GM18519 (cell line): ENCODE results near the gene MAP3K8.
A peak's percentile ranks its signal among the peaks of the same experiment; 100 is the strongest.
"Not testable (repeated sequence)": the region's sequence is repeated elsewhere in the genome, so short reads cannot be mapped to it uniquely, and the experiment has no call there.

Experiments used
- ATAC-seq: cut with Tn5 transposase; IDR thresholded peaks from one replicate; pipeline ENCODE4 v1.9.1; 2021; ENCODE audit warnings: mild to moderate bottlenecking, moderate library complexity; ENCODE audit not compliant: unreplicated experiment, low FRiP score

Gene MAP3K8

GRCh38 chr10:30422151-30422695 lies 11.8 kb upstream of the MAP3K8 start:
- no peak for ATAC-seq

DNA sequence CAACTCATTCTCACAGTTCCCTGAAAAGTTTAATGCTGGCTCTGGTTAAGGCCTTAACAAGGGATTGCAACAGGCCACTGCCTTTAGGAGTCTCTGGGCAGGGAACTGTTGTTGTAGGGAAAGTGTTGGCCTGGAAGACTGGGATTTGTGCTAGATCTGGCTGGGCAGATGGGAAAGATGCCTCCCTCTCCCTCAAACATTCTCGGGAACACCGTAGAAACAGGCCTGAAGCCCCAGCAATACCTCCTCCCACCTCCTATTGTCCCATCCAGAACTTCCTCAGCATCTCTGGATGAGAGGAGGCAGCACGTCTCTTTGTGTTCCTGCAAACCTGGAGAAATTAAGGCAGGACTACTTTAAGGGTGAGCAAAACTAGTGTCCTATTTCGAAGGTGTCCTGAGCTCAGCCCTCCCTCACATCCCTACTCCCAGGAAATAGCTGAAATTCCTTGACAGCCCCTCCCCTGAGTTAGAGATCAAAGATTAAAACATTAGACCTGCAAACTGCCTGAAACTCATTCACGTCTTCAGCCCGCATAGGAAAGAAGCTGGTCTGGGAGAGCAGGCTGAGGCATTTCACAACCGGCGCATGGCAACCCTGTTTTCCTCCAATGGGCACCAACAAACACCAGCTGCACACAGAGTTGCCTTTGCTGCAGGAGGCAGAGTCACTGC lies 10.9 kb upstream of the MAP3K8 start:
- no peak for ATAC-seq

GRCh38 chr10:30423655-30424275 lies 10.2 kb upstream of the MAP3K8 start:
- ATAC-seq: not testable (repeated sequence)

GRCh38 chr10:30425336-30426075 lies 8.5 kb upstream of the MAP3K8 start:
- no peak for ATAC-seq

GRCh38 chr10:30430544-30431298 lies 3.3 kb upstream of the MAP3K8 start:
- ATAC-seq: no peak

GRCh38 chr10:30431435-30431911 lies 2.5 kb upstream of the MAP3K8 start:
- ATAC-seq: no peak

- no peak for ATAC-seq
These were observed 1.2 kb upstream of the MAP3K8 start for GRCh38 chr10:30432622-30433305.

GRCh38 chr10:30433306-30433729 lies 666 bp upstream of the MAP3K8 start:
- peak; percentile 13 for ATAC-seq

- peak; percentile 34 for ATAC-seq
These were observed 489 bp downstream of the MAP3K8 start for GRCh38 chr10:30434273-30435072.

- no peak for ATAC-seq
These were observed 1.1 kb downstream of the MAP3K8 start for GRCh38 chr10:30435073-30435422.

GRCh38 chr10:30435499-30436167 lies 1.6 kb downstream of the MAP3K8 start:
- not testable (repeated sequence) for ATAC-seq

DNA sequence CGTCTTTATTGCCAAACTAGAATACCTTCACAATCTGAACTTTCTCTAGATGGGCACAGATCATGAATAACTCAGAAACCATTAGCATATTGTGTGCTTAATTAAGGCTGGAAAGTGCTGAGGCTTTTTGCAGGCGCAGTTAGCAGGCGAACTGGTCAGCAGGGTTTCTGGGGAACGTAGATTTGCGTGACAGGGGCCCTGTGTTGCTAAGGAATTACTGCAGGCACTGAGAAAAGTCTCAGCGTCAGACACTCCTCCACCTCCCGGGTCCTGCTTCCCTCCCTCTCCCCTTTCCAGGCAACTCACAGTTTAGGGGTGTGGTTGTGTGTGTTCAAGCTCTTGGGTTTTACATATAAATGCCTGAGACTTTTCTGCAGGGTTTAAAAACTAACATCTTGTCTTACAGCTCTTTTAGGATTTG lies 2.2 kb downstream of the MAP3K8 start:
- ATAC-seq: no peak

GRCh38 chr10:30436671-30437030 lies 2.7 kb downstream of the MAP3K8 start:
- no peak for ATAC-seq

GRCh38 chr10:30437031-30437841 lies 3.3 kb downstream of the MAP3K8 start:
- peak; percentile 30 for ATAC-seq

- no peak for ATAC-seq
These were observed 4.3 kb downstream of the MAP3K8 start for GRCh38 chr10:30438021-30438850.

- ATAC-seq: no peak
These were observed 5.9 kb downstream of the MAP3K8 start for GRCh38 chr10:30439931-30440330.

- ATAC-seq: no peak
These were observed 8.1 kb downstream of the MAP3K8 start for GRCh38 chr10:30442019-30442606.
